Panc1 (cell line): Measurements from ENCODE around the gene METRN. TPM values are rescaled to one million over a fixed set of nuclear protein-coding genes. Genes with fewer than 3 reads are reported as not detected.
A peak's percentile ranks its signal among the peaks of the same experiment; 100 is the strongest.

Experiments
- ATAC-seq: fragments of 200-7000 bp; cut with Tn5 transposase; 2 replicates; pipeline ENCODE4 v1.9.1; 2020; ENCODE audit warnings: mild to moderate bottlenecking, moderate library complexity
- BruUV-seq: library from RNA; stranded (reverse); fragments of 400-500 nt; replicated peaks from 2 replicates; lab custom pipeline; 2021; lab: Mats Ljungman, UMichigan
- CTCF ChIA-PET: fragments of 300-600 bp; sonication (Branson Sonifier 250); formaldehyde crosslinking; loops from one replicate; lab custom pipeline; 2022; ENCODE audit warnings: antibody characterized with exemption; lab: Charles Lee
- POLR2A ChIA-PET: fragments of 300-600 bp; sonication (Branson Sonifier 250); formaldehyde crosslinking; loops from one replicate; lab custom pipeline; 2022; ENCODE audit warnings: antibody characterized with exemption; lab: Charles Lee
- DNase-seq: peaks from one replicate; pipeline ENCODE4 v3.0.0-alpha.2; 2010; ENCODE audit warnings: low read depth, low spot score
- H3K27ac ChIP-seq: 2 replicates; pipeline ENCODE4 v1.5.1; 2011; ENCODE audit warnings: mild to moderate bottlenecking, low read length, inconsistent platforms
- H3K27me3 ChIP-seq: fragments of 200-500 bp; sonication (Bioruptor generic); 2 replicates; pipeline ENCODE4 v1.6.0; 2014; ENCODE audit warnings: low read length, inconsistent platforms; ENCODE audit not compliant: control insufficient read depth, insufficient read depth
- H3K36me3 ChIP-seq: fragments of 200-500 bp; sonication (Bioruptor generic); 2 replicates; pipeline ENCODE4 v1.5.1; 2014; ENCODE audit warnings: inconsistent platforms, mild to moderate bottlenecking, low read length, moderate library complexity; ENCODE audit not compliant: control insufficient read depth, insufficient read depth
- H3K4me1 ChIP-seq: 2 replicates; pipeline ENCODE4 v1.5.1; 2011; ENCODE audit warnings: inconsistent platforms, mild to moderate bottlenecking, low read length, moderate library complexity; ENCODE audit not compliant: control insufficient read depth, insufficient read depth
- H3K4me3 ChIP-seq, 2 experiments: 2 replicates each; pipeline ENCODE4 v1.5.1; 2011 to 2012; ENCODE audit warnings: low read depth in 2 of 2, low read length in 2 of 2, mild to moderate bottlenecking in 2 of 2, inconsistent platforms in 1 of 2, moderate library complexity in 1 of 2
- H3K9me3 ChIP-seq: fragments of 200-500 bp; sonication (Bioruptor generic); 2 replicates; pipeline ENCODE4 v1.5.1; 2014; ENCODE audit warnings: low read depth, mild to moderate bottlenecking, inconsistent platforms, low read length, moderate library complexity; ENCODE audit not compliant: control insufficient read depth, insufficient read depth
- POLR2AphosphoS5 ChIP-seq: IDR thresholded peaks from 2 replicates; pipeline ENCODE4 v1.6.1; 2012; ENCODE audit warnings: mild to moderate bottlenecking, low read depth, low read length, moderate library complexity
- REST ChIP-seq, 2 experiments: IDR thresholded peaks; 2 replicates each; pipeline ENCODE4 v1.6.1; 2011 to 2012; ENCODE audit warnings: low read depth in 2 of 2, control low read depth in 1 of 2, low read length in 1 of 2, mild to moderate bottlenecking in 1 of 2, moderate library complexity in 1 of 2; ENCODE audit not compliant: insufficient read depth in 1 of 2
- SIN3A ChIP-seq: IDR thresholded peaks from 2 replicates; pipeline ENCODE4 v1.6.1; 2012; ENCODE audit warnings: low read depth, mild to moderate bottlenecking, low read length, moderate library complexity, borderline replicate concordance; ENCODE audit not compliant: insufficient read depth
- TCF7L2 ChIP-seq: IDR thresholded peaks from 2 replicates; pipeline ENCODE4 v1.6.1; 2011; ENCODE audit warnings: mild to moderate bottlenecking, low read depth, low read length, inconsistent platforms
- in situ Hi-C: cut with HindIII; loops from 2 replicates; pipeline ENCODE4 v1.10.0; 2016; ENCODE audit warnings: low sequenced_read_pairs, low pct_unique_long_range_greater_than_20kb
- intact Hi-C: fragments of 100-400 bp; cut with micrococcal nuclease; formaldehyde crosslinking; loops from one replicate; pipeline ENCODE4 v1.10.0; 2022; ENCODE audit not compliant: unreplicated experiment
- total RNA-seq: library from RNA; stranded (reverse); gene quantifications from one replicate; pipeline ENCODE4 v1.2.1, GENCODE V29; 2021; ENCODE audit not compliant: unreplicated experiment
- TF ChIP-seq, protein P1 (sequence below): fragments of 450-650 bp; IDR thresholded peaks from 2 replicates; pipeline ENCODE4 v1.5.1; 2017; ENCODE audit warnings: mild to moderate bottlenecking

METRN gene
- total RNA-seq, 1 experiment from 2014 or later = 407 TPM

- peak overlapping the region; percentile 94 for H3K27ac ChIP-seq
- peak overlapping the region; percentile 37 to 58 for H3K4me3 ChIP-seq
- CTCF ChIA-PET = no interaction called here
- no peaks in the 10 kb centered on the region; the same call in 1 of the 2 replicates for H3K36me3 ChIP-seq
- H3K9me3 ChIP-seq = no peaks in the 10 kb centered on the region
- in situ Hi-C loops (no loop called here), intact Hi-C loops (no loop called here)
- ATAC-seq = peak; percentile 6
- POLR2A ChIA-PET = interaction anchor here (0.8 kb wide), 1 partner anchor 10 kb away, joined by 3 read pairs; no protein-coding TSS in a partner anchor
- DNase-seq = no peak
- peaks cover 61% of the 10 kb centered on the region for H3K4me1 ChIP-seq
- no TSS peak for BruUV-seq
- no peaks in the 10 kb centered on the region for H3K27me3 ChIP-seq
- TF ChIP-seq TCF7L2 (no peak), REST (IDR thresholded peaks at IDR 0.05; ENCODE audit: insufficient read depth in 1 of 2, low read depth in 2 of 2, low read length in 1 of 2) (no peak), SIN3A (no peak), POLR2AphosphoS5 (no peak)
- TF ChIP-seq, protein P1, sequence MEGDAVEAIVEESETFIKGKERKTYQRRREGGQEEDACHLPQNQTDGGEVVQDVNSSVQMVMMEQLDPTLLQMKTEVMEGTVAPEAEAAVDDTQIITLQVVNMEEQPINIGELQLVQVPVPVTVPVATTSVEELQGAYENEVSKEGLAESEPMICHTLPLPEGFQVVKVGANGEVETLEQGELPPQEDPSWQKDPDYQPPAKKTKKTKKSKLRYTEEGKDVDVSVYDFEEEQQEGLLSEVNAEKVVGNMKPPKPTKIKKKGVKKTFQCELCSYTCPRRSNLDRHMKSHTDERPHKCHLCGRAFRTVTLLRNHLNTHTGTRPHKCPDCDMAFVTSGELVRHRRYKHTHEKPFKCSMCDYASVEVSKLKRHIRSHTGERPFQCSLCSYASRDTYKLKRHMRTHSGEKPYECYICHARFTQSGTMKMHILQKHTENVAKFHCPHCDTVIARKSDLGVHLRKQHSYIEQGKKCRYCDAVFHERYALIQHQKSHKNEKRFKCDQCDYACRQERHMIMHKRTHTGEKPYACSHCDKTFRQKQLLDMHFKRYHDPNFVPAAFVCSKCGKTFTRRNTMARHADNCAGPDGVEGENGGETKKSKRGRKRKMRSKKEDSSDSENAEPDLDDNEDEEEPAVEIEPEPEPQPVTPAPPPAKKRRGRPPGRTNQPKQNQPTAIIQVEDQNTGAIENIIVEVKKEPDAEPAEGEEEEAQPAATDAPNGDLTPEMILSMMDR = no peak
These were observed 839 bp upstream of the METRN start for GRCh38 chr16:714079-714478.

GRCh38 chr16:715477-716199 lies 720 bp downstream of the METRN start:
- no TSS peak for BruUV-seq
- ChIA-PET POLR2A (interaction anchor here (0.6 kb wide), 2 partner anchors 327 to 336 kb away, joined by 3 to 4 read pairs; no protein-coding TSS in a partner anchor), CTCF (interaction anchor here (0.6 to 1.1 kb wide), 3 partner anchors 69 to 1252 kb away, joined by 3 to 4 read pairs (median 3); no protein-coding TSS in a partner anchor)
- intact Hi-C loops = no loop called here
- H3K4me1 ChIP-seq = peaks cover 60% of the 10 kb centered on the region
- H3K36me3 ChIP-seq = no peaks in the 10 kb centered on the region; the same call in 1 of the 2 replicates
- no peaks in the 10 kb centered on the region for H3K9me3 ChIP-seq
- H3K27me3 ChIP-seq = no peaks in the 10 kb centered on the region
- DNase-seq (no peak), ATAC-seq (peak; percentile 1; the same call in 1 of the 2 replicates)
- H3K27ac ChIP-seq = peak overlapping the region; percentile 88
- in situ Hi-C loops = no loop called here
- TF ChIP-seq REST (IDR thresholded peaks at IDR 0.05; ENCODE audit: insufficient read depth in 1 of 2, low read depth in 2 of 2, low read length in 1 of 2) (no peak), TCF7L2 (no peak), SIN3A (0 out of 2 replicates have a peak, but pooled peaks have one; percentile 41)
- TF ChIP-seq, protein P1 = peak; percentile 83
- H3K4me3 ChIP-seq = peak overlapping the region; percentile 65 to 80
